ENCODE measurements around the gene DGAT2. TPM values are rescaled to one million over a fixed set of nuclear protein-coding genes. Genes with fewer than 3 reads are reported as not detected.

DGAT2 gene
- total RNA-seq, 2 donors from 2014 or later: 6.0 to 14.2 TPM

GRCh38 chr11:75720639-75721038 is 47.9 kb upstream of the DGAT2 start:
- Histone ChIP-seq H3K27ac (ENCODE audit: low read depth, low read length) (no peak overlapping the region), H3K9me3 (ENCODE audit: control insufficient read depth, low read length) (no peaks in the 10 kb centered on the region), H3K36me3 (ENCODE audit: control insufficient read depth, insufficient read depth, low read length) (no peaks in the 10 kb centered on the region), H3K9ac (ENCODE audit: extremely low read depth, low read length, poor library complexity, severe bottlenecking) (no peak overlapping the region), H3K27me3 (ENCODE audit: control insufficient read depth, insufficient read depth, low read length, poor library complexity, severe bottlenecking) (no peaks in the 10 kb centered on the region), H3K4me1 (ENCODE audit: control insufficient read depth, insufficient read depth, low read length) (no peaks in the 10 kb centered on the region), H3K4me3 (ENCODE audit: low read length) (no peak overlapping the region)
- Mint-ChIP-seq H3K27ac (no peak overlapping the region), H3K4me3 (no peak overlapping the region), H3K9me3 (no peaks in the 10 kb centered on the region), H3K27me3 (ENCODE audit: insufficient read depth) (peaks cover 43% of the 10 kb centered on the region), H3K36me3 (ENCODE audit: low read depth) (no peaks in the 10 kb centered on the region), H3K4me1 (peaks cover 13% of the 10 kb centered on the region)
- TF ChIP-seq CTCF (conservative IDR thresholded peaks at IDR 0.05): no peak
- WGBS, 2 experiments (ENCODE audit: insufficient coverage in 1 of 2, insufficient read length in 1 of 2): 93 to 95% methylated on average over 5 to 6 of the region's 6 CpGs
- DNase-seq: no peak

GRCh38 chr11:75721852-75722668 is 46.5 kb upstream of the DGAT2 start:
- Histone ChIP-seq H3K27me3 (ENCODE audit: control insufficient read depth, insufficient read depth, low read length, poor library complexity, severe bottlenecking) (no peaks in the 10 kb centered on the region), H3K4me1 (ENCODE audit: control insufficient read depth, insufficient read depth, low read length) (no peaks in the 10 kb centered on the region), H3K27ac (ENCODE audit: low read depth, low read length) (no peak overlapping the region), H3K9ac (ENCODE audit: extremely low read depth, low read length, poor library complexity, severe bottlenecking) (no peak overlapping the region), H3K36me3 (ENCODE audit: control insufficient read depth, insufficient read depth, low read length) (no peaks in the 10 kb centered on the region), H3K9me3 (ENCODE audit: control insufficient read depth, low read length) (no peaks in the 10 kb centered on the region), H3K4me3 (ENCODE audit: low read length) (no peak overlapping the region)
- H3K27ac Mint-ChIP-seq: no peak overlapping the region
- DNase-seq: no peak
- no peaks in the 10 kb centered on the region for H3K36me3 Mint-ChIP-seq (ENCODE audit: low read depth)
- 88 to 90% methylated on average over 11 to 14 of the region's 14 CpGs for WGBS, 2 experiments (ENCODE audit: insufficient coverage in 1 of 2, insufficient read length in 1 of 2)
- no peak overlapping the region for H3K4me3 Mint-ChIP-seq
- peaks cover 6% of the 10 kb centered on the region for H3K4me1 Mint-ChIP-seq
- peaks cover 33% of the 10 kb centered on the region for H3K27me3 Mint-ChIP-seq (ENCODE audit: insufficient read depth)
- H3K9me3 Mint-ChIP-seq: no peaks in the 10 kb centered on the region
- TF ChIP-seq CTCF (conservative IDR thresholded peaks at IDR 0.05): no peak

- peaks cover 28% of the 10 kb centered on the region for H3K27me3 Mint-ChIP-seq (ENCODE audit: insufficient read depth)
- no peaks in the 10 kb centered on the region for H3K9me3 Mint-ChIP-seq
- Histone ChIP-seq H3K4me1 (ENCODE audit: control insufficient read depth, insufficient read depth, low read length) (no peaks in the 10 kb centered on the region), H3K27me3 (ENCODE audit: control insufficient read depth, insufficient read depth, low read length, poor library complexity, severe bottlenecking) (no peaks in the 10 kb centered on the region), H3K4me3 (ENCODE audit: low read length) (no peak overlapping the region), H3K9ac (ENCODE audit: extremely low read depth, low read length, poor library complexity, severe bottlenecking) (no peak overlapping the region), H3K9me3 (ENCODE audit: control insufficient read depth, low read length) (no peaks in the 10 kb centered on the region), H3K36me3 (ENCODE audit: control insufficient read depth, insufficient read depth, low read length) (no peaks in the 10 kb centered on the region), H3K27ac (ENCODE audit: low read depth, low read length) (no peak overlapping the region)
- DNase-seq: no peak
- peaks cover 4% of the 10 kb centered on the region for H3K4me1 Mint-ChIP-seq
- TF ChIP-seq CTCF (conservative IDR thresholded peaks at IDR 0.05): no peak
- H3K27ac Mint-ChIP-seq: no peak overlapping the region
- 91 to 95% methylated on average over 4 to 9 of the region's 9 CpGs for WGBS, 2 experiments (ENCODE audit: insufficient coverage in 1 of 2, insufficient read length in 1 of 2)
- H3K4me3 Mint-ChIP-seq: no peak overlapping the region
- H3K36me3 Mint-ChIP-seq (ENCODE audit: low read depth): no peaks in the 10 kb centered on the region
These were observed 45.9 kb upstream of the DGAT2 start for GRCh38 chr11:75722669-75723042.

Measured in endodermal cell (in vitro differentiated cells).